IPS-15b (cell line): ENCODE results near the gene IL6R.

Experiments used
- H3K27me3 ChIP-seq: one replicate; pipeline ENCODE4 v1.6.1; 2013; ENCODE audit warnings: low read length; ENCODE audit not compliant: control insufficient read depth, insufficient read depth
- H3K36me3 ChIP-seq: one replicate; pipeline ENCODE4 v1.6.1; 2013; ENCODE audit warnings: low read length; ENCODE audit not compliant: control insufficient read depth, insufficient read depth
- H3K4me1 ChIP-seq: one replicate; pipeline ENCODE4 v1.6.1; 2013; ENCODE audit warnings: mild to moderate bottlenecking, low read length; ENCODE audit not compliant: control insufficient read depth, insufficient read depth
- H3K4me3 ChIP-seq: one replicate; pipeline ENCODE4 v1.5.1; 2013; ENCODE audit warnings: low read depth, low read length
- H3K9ac ChIP-seq: one replicate; pipeline ENCODE4 v1.6.1; 2013; ENCODE audit warnings: low read depth, mild to moderate bottlenecking, low read length
- H3K9me3 ChIP-seq: one replicate; pipeline ENCODE4 v1.6.1; 2013; ENCODE audit warnings: mild to moderate bottlenecking, low read length; ENCODE audit not compliant: control insufficient read depth, insufficient read depth

Gene IL6R

DNA sequence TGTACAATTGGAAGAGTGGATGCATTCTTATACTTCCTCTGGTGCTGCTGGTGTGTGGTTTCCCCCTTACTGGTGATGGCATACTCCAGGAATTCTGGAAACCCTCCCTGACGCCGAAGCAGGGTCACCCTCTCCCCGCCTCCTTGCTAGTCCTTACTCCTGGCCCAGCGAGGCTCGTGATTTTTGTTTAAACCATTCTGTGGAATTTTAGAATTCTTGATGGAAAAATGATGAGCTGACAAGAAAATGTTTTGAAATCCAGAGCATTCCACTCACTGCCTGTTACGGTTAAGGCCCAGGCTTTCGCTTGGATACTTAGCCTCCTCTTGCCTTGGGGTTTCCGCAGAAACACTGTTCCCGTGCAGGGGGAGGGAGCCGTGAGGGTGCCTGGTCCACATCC lies 41.1 kb downstream of the IL6R start:
- H3K9ac ChIP-seq = no peak overlapping the region
- H3K4me3 ChIP-seq = no peak overlapping the region
- H3K9me3 ChIP-seq = no peaks in the 10 kb centered on the region
- no peaks in the 10 kb centered on the region for H3K27me3 ChIP-seq
- H3K36me3 ChIP-seq = no peaks in the 10 kb centered on the region
- H3K4me1 ChIP-seq = no peaks in the 10 kb centered on the region

DNA sequence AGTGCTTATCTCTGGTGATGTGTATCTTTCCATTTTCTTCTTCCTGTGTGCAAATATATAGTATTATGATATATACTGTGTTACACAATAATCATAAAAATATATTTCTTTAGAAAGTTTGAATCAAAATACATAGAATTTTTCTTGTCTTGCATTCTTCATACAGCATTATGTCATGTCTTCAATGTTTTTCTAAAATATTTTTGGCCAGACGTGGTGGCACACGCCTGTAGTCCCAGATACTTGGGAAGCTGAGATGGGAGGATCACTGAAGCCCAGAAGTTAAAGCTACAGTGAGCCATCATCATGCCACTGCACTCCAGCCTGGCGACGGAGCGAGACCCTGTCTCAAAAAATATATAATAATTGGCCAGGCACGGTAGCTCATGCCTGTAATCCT lies 41.6 kb downstream of the IL6R start:
- Histone ChIP-seq H3K36me3 (no peaks in the 10 kb centered on the region), H3K4me3 (no peak overlapping the region), H3K4me1 (no peaks in the 10 kb centered on the region), H3K27me3 (no peaks in the 10 kb centered on the region), H3K9me3 (no peaks in the 10 kb centered on the region), H3K9ac (no peak overlapping the region)

DNA sequence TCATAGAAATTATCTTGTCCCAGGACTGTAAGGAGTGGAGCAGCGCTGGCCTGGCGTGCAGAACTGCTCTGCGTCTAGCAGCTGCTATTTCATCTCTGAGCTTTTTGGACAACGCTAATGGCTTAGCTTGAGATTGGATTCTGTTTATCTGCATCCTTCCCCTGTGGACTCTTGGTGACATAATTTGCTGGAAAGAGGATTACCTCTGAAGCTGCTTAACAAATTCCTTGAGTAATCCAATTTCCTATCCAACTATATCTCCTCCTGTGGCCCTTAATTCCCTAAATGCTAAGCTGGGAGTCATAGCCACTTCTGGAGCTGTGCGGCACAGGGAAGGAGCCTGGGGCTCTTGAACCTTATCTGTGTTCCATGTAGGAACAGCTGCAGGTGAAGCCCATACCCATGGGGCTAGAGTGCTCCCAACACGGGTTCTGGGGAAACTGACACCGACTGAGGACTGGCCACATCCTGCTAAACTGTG lies 43.2 kb downstream of the IL6R start:
- Histone ChIP-seq H3K36me3 (no peaks in the 10 kb centered on the region), H3K27me3 (no peaks in the 10 kb centered on the region), H3K4me3 (no peak overlapping the region), H3K4me1 (no peaks in the 10 kb centered on the region), H3K9me3 (no peaks in the 10 kb centered on the region), H3K9ac (no peak overlapping the region)

GRCh38 chr1:154453161-154453560 lies 48.0 kb downstream of the IL6R start:
- Histone ChIP-seq H3K27me3 (no peaks in the 10 kb centered on the region), H3K9ac (no peak overlapping the region), H3K4me3 (no peak overlapping the region)

DNA sequence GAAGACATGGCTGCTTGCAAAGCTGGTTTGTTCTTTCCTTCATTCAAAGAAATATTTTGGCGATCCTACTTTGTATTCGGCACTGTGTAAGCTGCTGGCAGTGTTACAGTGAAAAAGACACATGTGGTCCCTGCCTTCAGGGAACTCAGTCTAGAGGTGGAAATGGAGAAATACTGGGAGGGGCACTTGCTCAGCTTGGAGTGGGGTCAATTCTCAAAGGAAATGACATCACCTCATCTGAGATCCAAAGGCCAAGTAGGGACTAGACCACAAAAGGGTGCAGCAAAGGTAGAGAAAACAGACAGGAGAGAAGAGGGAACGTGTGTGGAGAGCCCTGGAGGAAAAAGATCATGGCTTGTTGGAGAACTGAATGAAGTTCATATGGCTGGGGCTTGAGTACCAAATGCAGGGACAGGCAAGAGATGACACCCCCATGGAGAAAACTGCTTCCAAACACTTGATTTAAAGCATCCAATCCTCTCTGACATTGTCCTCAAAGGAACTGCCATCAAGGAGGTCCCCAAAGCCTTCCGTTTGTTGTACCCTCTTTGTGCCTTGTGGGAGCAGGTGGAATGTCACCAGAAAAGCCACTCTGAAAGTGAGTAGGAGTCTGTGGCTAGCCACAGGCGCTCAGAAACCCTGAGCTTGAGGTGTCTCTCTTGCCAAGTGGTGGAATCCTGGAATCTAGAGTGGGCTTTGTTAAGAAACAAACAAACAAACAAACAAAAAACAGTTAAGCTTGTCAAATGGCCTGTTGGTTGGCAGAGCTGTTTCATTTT lies 48.6 kb downstream of the IL6R start:
- Histone ChIP-seq H3K9me3 (no peaks in the 10 kb centered on the region), H3K4me3 (no peak overlapping the region), H3K4me1 (no peaks in the 10 kb centered on the region), H3K27me3 (no peaks in the 10 kb centered on the region), H3K36me3 (no peaks in the 10 kb centered on the region), H3K9ac (no peak overlapping the region)

More at GRCh38 chr1:154453161-154453560, 48.0 kb downstream of the IL6R start:
- no peaks in the 10 kb centered on the region for H3K4me1 ChIP-seq
- H3K9me3 ChIP-seq = no peaks in the 10 kb centered on the region
- no peaks in the 10 kb centered on the region for H3K36me3 ChIP-seq

DNA sequence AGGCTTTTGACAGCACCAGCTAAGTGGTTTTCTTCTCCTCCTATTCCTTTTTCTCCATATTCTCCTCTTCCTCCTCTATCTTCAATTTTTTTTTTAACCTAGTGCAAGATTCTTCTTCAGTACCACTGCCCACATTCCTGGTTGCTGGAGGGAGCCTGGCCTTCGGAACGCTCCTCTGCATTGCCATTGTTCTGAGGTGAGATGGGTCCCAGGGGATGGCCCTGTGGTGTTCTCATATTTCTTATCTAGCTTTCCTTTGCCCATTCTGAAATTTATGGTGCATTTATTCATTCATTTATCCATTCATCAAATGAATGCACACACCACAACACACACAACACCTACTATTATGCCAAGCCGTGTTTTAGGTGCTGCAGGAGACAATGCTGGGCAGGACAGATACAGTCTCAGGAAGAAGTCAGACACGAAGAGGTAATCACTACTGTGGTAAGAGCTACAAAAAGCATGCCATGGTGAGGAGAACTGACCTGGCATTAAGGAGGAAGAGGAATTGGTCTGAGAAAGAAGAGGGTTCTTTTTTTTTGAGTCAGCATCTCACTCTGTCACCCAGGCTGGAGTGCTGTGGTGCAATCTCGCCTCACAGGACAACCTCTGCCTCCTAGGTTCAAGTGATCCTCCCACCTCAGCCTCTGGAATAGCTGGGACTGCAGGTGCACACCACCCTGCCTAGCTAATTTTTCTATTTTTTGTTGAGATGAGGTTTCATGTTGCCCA lies 49.4 kb downstream of the IL6R start:
- Histone ChIP-seq H3K27me3 (no peaks in the 10 kb centered on the region), H3K9ac (no peak overlapping the region), H3K4me3 (no peak overlapping the region), H3K4me1 (no peaks in the 10 kb centered on the region), H3K9me3 (no peaks in the 10 kb centered on the region), H3K36me3 (no peaks in the 10 kb centered on the region)

GRCh38 chr1:154456631-154457030 lies 51.5 kb downstream of the IL6R start:
- H3K9me3 ChIP-seq = no peaks in the 10 kb centered on the region
- no peaks in the 10 kb centered on the region for H3K4me1 ChIP-seq
- no peak overlapping the region for H3K9ac ChIP-seq
- no peak overlapping the region for H3K4me3 ChIP-seq
- H3K36me3 ChIP-seq = no peaks in the 10 kb centered on the region
- no peaks in the 10 kb centered on the region for H3K27me3 ChIP-seq

DNA sequence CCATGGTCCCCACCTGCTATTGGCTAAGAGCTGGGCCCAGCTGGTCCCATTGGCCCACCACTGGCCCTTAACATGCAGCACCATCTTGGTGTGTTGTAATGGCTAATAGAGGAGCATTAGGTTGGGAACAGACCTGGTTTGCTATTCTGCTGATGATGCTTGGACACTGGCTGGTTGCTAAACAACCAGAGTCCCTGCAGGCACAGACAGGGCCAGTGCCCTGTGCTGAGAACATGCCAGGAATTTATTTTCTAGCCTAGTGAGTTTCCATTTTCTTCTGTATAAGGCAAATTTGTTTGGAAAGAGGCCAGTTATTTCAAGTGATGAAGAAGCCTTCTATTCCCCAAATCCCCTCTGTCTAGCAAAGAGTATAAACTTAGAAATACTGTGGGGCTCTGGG lies 53.9 kb downstream of the IL6R start:
- Histone ChIP-seq H3K36me3 (no peaks in the 10 kb centered on the region), H3K9ac (no peak overlapping the region), H3K27me3 (no peaks in the 10 kb centered on the region), H3K9me3 (no peaks in the 10 kb centered on the region), H3K4me1 (no peaks in the 10 kb centered on the region), H3K4me3 (no peak overlapping the region)

GRCh38 chr1:154460695-154461260 lies 55.6 kb downstream of the IL6R start:
- Histone ChIP-seq H3K4me3 (no peak overlapping the region), H3K27me3 (no peaks in the 10 kb centered on the region), H3K9me3 (no peaks in the 10 kb centered on the region), H3K36me3 (no peaks in the 10 kb centered on the region), H3K9ac (no peak overlapping the region), H3K4me1 (peaks cover 2% of the 10 kb centered on the region)

DNA sequence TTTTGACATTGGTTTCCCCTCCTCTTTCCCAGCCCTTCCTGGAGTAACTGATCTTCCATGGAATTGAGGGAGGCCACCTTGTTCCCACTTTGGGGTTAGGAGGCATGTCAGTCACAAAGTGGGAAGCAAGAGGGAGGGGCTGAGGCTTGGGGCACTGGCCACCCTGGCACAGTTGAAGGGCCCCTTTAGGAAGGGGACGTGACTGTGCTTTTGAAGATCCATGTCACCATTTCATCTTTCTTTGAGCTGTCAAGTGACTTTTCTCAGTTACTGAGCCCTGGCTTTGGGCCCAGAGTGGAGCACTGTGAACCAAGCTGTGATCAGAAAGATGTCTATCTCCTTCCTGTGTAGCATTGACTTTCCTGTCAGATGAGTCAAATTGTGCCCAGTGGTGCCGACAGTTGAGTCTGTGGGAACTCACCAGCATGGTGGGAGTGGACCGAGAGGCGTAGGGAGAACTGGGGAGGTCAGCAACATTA lies 58.4 kb downstream of the IL6R start:
- Histone ChIP-seq H3K4me3 (no peak overlapping the region), H3K9ac (no peak overlapping the region), H3K9me3 (no peaks in the 10 kb centered on the region), H3K27me3 (no peaks in the 10 kb centered on the region), H3K36me3 (no peaks in the 10 kb centered on the region), H3K4me1 (peaks cover 7% of the 10 kb centered on the region)

GRCh38 chr1:154465621-154466195 lies 60.6 kb downstream of the IL6R start:
- no peaks in the 10 kb centered on the region for H3K9me3 ChIP-seq
- H3K9ac ChIP-seq = no peak overlapping the region
- no peak overlapping the region for H3K4me3 ChIP-seq
- peaks cover 7% of the 10 kb centered on the region for H3K4me1 ChIP-seq
- H3K36me3 ChIP-seq = no peaks in the 10 kb centered on the region
- no peaks in the 10 kb centered on the region for H3K27me3 ChIP-seq
